Gastrocnemius medialis (tissue), 4 donors: ENCODE measurements around the gene LENEP. TPM values are rescaled to one million over a fixed set of nuclear protein-coding genes. Genes with fewer than 3 reads are reported as not detected.

Experiments
- ATAC-seq, 2 donors: fragments of 150-250 bp; one replicate each; pipeline ENCODE4 v1.9.1; 2016
- DNase-seq, 2 donors: peaks; one replicate each; pipeline ENCODE4 v3.0.0-alpha.2; 2019
- H3K27ac ChIP-seq, 4 donors: fragments of 200-600 bp; sonication (generic); 1 replicate in 1 of 4; 2 replicates in 3 of 4; pipeline ENCODE4 v1.5.1; 2016 to 2018; ENCODE audit warnings: mild to moderate bottlenecking in 2 of 4, moderate library complexity in 1 of 4
- H3K27me3 ChIP-seq, 3 donors: fragments of 200-600 bp; sonication (generic) in 2 of 3; 1 replicate in 1 of 3; 2 replicates in 2 of 3; pipeline versions ENCODE4 v1.5.1 to v1.6.0; 2016 to 2019; ENCODE audit warnings: mild to moderate bottlenecking in 1 of 3, moderate library complexity in 1 of 3
- H3K36me3 ChIP-seq, 2 donors: fragments of 200-600 bp; sonication (generic) in 1 of 2; one replicate each; pipeline ENCODE4 v1.5.1; 2017 to 2018
- H3K4me1 ChIP-seq, 2 donors: fragments of 200-600 bp; sonication (generic) in 1 of 2; one replicate each; pipeline ENCODE4 v1.5.1; 2016 to 2017; ENCODE audit warnings: mild to moderate bottlenecking in 2 of 2
- H3K4me3 ChIP-seq, 4 donors: fragments of 200-600 bp; sonication (generic) in 3 of 4; 1 replicate in 1 of 4; 2 replicates in 3 of 4; pipeline ENCODE4 v1.5.1; 2016 to 2019; ENCODE audit warnings: mild to moderate bottlenecking in 2 of 4
- H3K9me3 ChIP-seq, 3 donors: fragments of 200-600 bp; sonication (generic) in 2 of 3; 1 replicate in 1 of 3; 2 replicates in 2 of 3; pipeline ENCODE4 v1.5.1; 2016 to 2019
- CTCF ChIP-seq, 5 experiments: fragments of 450-650 bp in 3 of 5; fragments of 200-600 bp in 2 of 5; sonication (generic) in 2 of 5; IDR thresholded peaks in 4 of 5; conservative IDR thresholded peaks in 1 of 5; 1 replicate in 4 of 5; 2 replicates in 1 of 5; pipeline ENCODE4 v1.5.1; 2016 to 2019; ENCODE audit warnings: antibody characterized with exemption in 5 of 5, mild to moderate bottlenecking in 3 of 5, moderate library complexity in 3 of 5
- POLR2A ChIP-seq, 2 donors: fragments of 450-650 bp; IDR thresholded peaks; one replicate each; pipeline ENCODE4 v1.6.1; 2017; ENCODE audit warnings: antibody characterized with exemption in 2 of 2, mild to moderate bottlenecking in 2 of 2, moderate library complexity in 2 of 2
- in situ Hi-C, 4 donors: fragments of 200-750 bp; cut with MboI; loops; one replicate each; pipeline versions ENCODE4 v1.15.0 to v1.8.0; 2017; ENCODE audit warnings: low sequenced_read_pairs in 4 of 4
- intact Hi-C: fragments of 100-400 bp; cut with DNase I; formaldehyde crosslinking; loops from one replicate; pipeline ENCODE4 v1.15.1; 2023; ENCODE audit warnings: low total_unique reads
- total RNA-seq, 4 donors: library from RNA; depleted of rRNA; stranded (reverse); fragments of >200 nt; gene quantifications; one replicate each; pipeline versions ENCODE4 v1.1.0 to v1.2.3, GENCODE V29; 2016

The LENEP gene
- total RNA-seq, 4 donors from 2014 or later = not detected

GRCh38 chr1:154969860-154970452 is 23.4 kb upstream of the LENEP start:
- peak overlapping the region; percentile 45 to 64 (median 52) for H3K4me3 ChIP-seq
- H3K27ac ChIP-seq = peak overlapping the region; percentile 93 to 96 (median 95)
- DNase-seq = peak in 1 of 2 donors; percentile 43
- peaks cover 38 to 42% of the 10 kb centered on the region in 2 donors for H3K4me1 ChIP-seq
- peaks cover 0 to 36% of the 10 kb centered on the region in 2 donors for H3K36me3 ChIP-seq
- intact Hi-C loops (loop anchor here (5.0 kb wide), 2 partner anchors 82 to 117 kb away; partner anchors contain the start of gene ADAM15), in situ Hi-C loops (loop anchor here in 3 of 4 donors (10.0 to 25.0 kb wide), 2 partner anchors 45 to 92 kb away; partner anchors contain the start of genes ADAM15 (in 1 of the 3) and EFNA4 (in 1 of the 3))
- H3K27me3 ChIP-seq = no peaks in the 10 kb centered on the region
- ATAC-seq = no peak
- no peaks in the 10 kb centered on the region for H3K9me3 ChIP-seq
- TF ChIP-seq POLR2A (IDR thresholded peaks at IDR 0.05) (no peak), CTCF (IDR thresholded peaks at IDR 0.05 in 4 of 5, conservative IDR thresholded peaks at IDR 0.05 in 1 of 5) (no peak)

DNA sequence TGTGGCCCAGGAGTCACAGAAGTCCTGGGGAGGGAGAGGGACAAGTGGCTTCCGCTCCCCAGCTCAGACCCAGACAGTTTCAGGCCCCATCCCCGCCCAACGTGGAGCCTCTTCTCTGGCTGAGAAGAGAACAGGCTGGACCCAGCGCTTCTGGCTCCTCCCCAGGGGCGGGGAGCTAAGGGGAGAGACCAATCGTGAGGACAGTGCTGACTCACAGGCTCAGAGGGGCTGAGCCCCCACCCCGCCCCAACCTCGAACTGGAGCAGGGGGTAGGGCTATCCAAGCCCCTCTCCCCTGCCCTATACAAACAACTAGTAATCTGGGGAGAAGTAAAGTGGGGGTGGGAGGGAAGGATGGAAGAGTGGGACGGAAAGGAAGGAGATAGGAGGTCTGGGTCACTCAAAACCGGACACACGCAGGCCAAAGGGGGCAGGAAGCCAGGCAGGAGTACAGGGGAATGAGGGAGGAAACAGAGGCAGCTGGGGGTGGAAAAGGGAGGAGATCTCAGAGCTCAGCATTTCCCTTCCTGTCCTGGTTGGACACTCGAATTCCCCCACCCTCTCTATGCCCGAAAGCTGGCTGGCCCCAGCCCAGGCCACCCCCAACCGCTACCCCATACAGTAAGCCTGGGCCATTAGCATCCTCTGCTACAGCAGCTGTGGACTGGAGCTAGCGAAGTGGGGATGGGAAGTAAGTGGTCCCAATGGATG is 22.6 kb upstream of the LENEP start, which contains the start of gene SHC1:
SHC1 (minus strand) TSS at position 117 of the 710 bp plus-strand sequence. CDS start 221 bp downstream, outside the sequence.
- Histone ChIP-seq H3K4me3 (peak within 1 kb of the TSS; percentile 45 to 64 (median 52)), H3K9me3 (no peaks in the 10 kb centered on the region), H3K27ac (peak within 1 kb of the TSS; percentile 93 to 96 (median 95)), H3K4me1 (peaks cover 44 to 47% of the 10 kb centered on the region in 2 donors), H3K27me3 (no peaks in the 10 kb centered on the region), H3K36me3 (peaks cover 0 to 27% of the 10 kb centered on the region in 2 donors)
- DNase-seq = peak; percentile 93 to 95
- in situ Hi-C loops = loop anchor here in 1 of 4 donors (25.0 kb wide), 1 partner anchor 92 kb away; the partner anchor contains the start of genes ADAM15 and EFNA4
- peak; percentile 85 to 89 for TF ChIP-seq POLR2A (IDR thresholded peaks at IDR 0.05)
- TF ChIP-seq CTCF (IDR thresholded peaks at IDR 0.05 in 4 of 5, conservative IDR thresholded peaks at IDR 0.05 in 1 of 5) = no peak
- ATAC-seq = peak; percentile 52 to 53
- intact Hi-C loops = loop anchor here (5.0 kb wide), 2 partner anchors 82 to 117 kb away; partner anchors contain the start of gene ADAM15

DNA sequence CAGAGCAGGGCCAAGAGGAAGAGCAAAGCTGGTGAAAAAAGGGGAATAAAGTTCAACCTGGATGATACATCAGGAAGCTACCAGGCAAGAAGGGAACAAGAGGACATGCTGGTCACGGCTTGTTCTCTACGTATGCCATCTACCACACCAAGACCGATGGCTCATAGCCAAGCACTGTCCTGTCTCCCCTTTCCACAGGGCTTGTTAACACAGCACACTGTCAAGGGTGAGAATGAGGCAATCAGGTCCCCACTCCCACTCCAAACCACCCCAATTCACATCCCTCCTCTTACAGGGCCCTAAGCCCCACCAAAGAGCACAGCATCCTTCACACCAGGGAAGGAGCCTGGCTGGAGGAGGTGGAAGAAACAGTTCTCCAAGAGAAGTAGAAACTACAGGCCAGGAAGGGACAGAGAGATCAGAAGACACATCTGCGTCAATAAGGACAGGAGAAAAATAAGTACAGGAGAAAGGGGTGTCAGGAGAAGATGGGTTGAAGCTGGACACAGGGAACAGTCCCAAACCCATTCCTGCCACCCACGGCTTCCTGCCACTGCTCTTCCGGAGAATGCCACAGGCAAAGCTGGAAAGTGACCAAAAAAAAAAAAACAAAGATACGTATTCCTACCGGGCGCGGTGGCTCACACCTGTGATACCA is 21.9 kb upstream of the LENEP start:
- peaks cover 0 to 21% of the 10 kb centered on the region in 2 donors for H3K36me3 ChIP-seq
- no peak for ATAC-seq
- H3K4me1 ChIP-seq = peaks cover 51 to 54% of the 10 kb centered on the region in 2 donors
- H3K4me3 ChIP-seq = peak overlapping the region; percentile 45 to 64 (median 52)
- no peak for TF ChIP-seq CTCF (IDR thresholded peaks at IDR 0.05 in 4 of 5, conservative IDR thresholded peaks at IDR 0.05 in 1 of 5)
- TF ChIP-seq POLR2A (IDR thresholded peaks at IDR 0.05) = no peak
- H3K27ac ChIP-seq = peak overlapping the region; percentile 93 to 96 (median 95)
- H3K9me3 ChIP-seq = no peaks in the 10 kb centered on the region
- H3K27me3 ChIP-seq = no peaks in the 10 kb centered on the region
- intact Hi-C loops = loop anchor here (5.0 kb wide), 2 partner anchors 81 to 116 kb away; partner anchors contain the start of gene ADAM15
- in situ Hi-C loops = loop anchor here in 1 of 4 donors (25.0 kb wide), 1 partner anchor 91 kb away; the partner anchor contains the start of genes ADAM15 and EFNA4
- DNase-seq = peak; percentile 57 to 74

DNA sequence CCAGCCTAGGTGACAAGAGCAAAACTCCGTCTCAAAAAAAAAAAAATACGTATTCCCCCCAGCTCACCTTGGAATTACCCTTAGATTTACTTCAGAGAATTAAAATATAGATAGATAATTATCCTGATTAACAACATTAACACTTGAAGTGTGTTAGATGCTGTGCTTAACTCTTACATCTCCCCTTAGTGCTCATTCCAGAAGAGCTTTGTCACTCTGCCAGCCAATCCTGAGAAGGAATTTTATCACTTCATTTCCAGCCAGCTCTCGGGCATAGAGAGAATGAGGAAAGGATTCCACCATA is 21.2 kb upstream of the LENEP start:
- intact Hi-C loops (loop anchor here (5.0 kb wide), 2 partner anchors 80 to 115 kb away; partner anchors contain the start of gene ADAM15), in situ Hi-C loops (loop anchor here in 1 of 4 donors (25.0 kb wide), 1 partner anchor 90 kb away; the partner anchor contains the start of genes ADAM15 and EFNA4)
- H3K4me3 ChIP-seq = peak overlapping the region in 3 of 4 donors; percentile 64 to 75 (median 73)
- H3K27me3 ChIP-seq = no peaks in the 10 kb centered on the region
- peaks cover 0 to 14% of the 10 kb centered on the region in 2 donors for H3K36me3 ChIP-seq
- peak overlapping the region; percentile 93 to 96 (median 95) for H3K27ac ChIP-seq
- no peaks in the 10 kb centered on the region for H3K9me3 ChIP-seq
- no peak for TF ChIP-seq CTCF (IDR thresholded peaks at IDR 0.05 in 4 of 5, conservative IDR thresholded peaks at IDR 0.05 in 1 of 5)
- DNase-seq = no peak
- no peak for ATAC-seq
- peaks cover 52 to 54% of the 10 kb centered on the region in 2 donors for H3K4me1 ChIP-seq
